Astrocyte of the spinal cord (primary cell): ENCODE results near the gene NOP58.

Experiments used
- DNase-seq: peaks from one replicate; pipeline ENCODE4 v3.0.0; 2011; ENCODE audit warnings: low read depth, low spot score
- H3K4me3 ChIP-seq: 2 replicates; pipeline ENCODE4 v1.5.1; 2011; ENCODE audit warnings: low read depth, mild to moderate bottlenecking, low read length, moderate library complexity
- in situ Hi-C: cut with HindIII; loops from 2 replicates; pipeline ENCODE4 v1.10.0; 2017; ENCODE audit warnings: low sequenced_read_pairs
- TF ChIP-seq, protein P1 (sequence below): IDR thresholded peaks from 2 replicates; pipeline ENCODE4 v1.5.1; 2012; ENCODE audit warnings: low read depth, mild to moderate bottlenecking, low read length, inconsistent platforms

Gene NOP58

DNA sequence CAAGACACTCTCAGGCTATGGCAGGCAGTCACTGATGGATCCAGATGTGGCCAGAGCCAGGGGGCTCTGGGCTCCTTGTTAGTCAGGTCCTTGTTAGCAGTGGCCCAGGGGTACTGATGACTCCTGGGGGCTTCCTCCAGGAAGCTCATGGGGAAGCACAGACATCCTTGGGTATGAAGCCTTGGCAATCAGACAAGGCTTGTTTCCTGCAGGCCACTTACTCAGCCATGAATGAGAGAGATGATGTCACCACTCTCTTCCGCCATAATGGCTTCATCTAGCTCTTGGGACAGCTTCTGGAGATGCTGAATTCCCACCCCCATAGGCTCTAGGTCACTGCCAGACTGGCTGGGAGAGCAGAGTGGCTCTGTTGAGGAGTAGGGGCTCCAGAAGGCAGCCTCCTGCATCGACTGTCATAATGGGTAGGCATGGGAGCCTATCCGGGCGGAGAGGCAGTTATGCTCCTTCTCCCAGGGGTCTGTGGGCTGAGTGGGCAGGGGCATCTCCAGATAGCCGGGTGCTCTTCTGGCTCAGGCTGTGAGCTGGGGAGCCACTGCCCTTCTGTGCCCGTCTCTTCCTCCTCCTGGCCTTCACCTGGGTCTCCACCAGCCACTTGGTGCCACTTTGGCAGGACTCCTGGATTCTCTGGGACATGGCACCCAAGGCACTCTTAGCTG is 70.4 kb downstream of the NOP58 start:
- peak; percentile 27 for DNase-seq
- TF ChIP-seq, protein P1, sequence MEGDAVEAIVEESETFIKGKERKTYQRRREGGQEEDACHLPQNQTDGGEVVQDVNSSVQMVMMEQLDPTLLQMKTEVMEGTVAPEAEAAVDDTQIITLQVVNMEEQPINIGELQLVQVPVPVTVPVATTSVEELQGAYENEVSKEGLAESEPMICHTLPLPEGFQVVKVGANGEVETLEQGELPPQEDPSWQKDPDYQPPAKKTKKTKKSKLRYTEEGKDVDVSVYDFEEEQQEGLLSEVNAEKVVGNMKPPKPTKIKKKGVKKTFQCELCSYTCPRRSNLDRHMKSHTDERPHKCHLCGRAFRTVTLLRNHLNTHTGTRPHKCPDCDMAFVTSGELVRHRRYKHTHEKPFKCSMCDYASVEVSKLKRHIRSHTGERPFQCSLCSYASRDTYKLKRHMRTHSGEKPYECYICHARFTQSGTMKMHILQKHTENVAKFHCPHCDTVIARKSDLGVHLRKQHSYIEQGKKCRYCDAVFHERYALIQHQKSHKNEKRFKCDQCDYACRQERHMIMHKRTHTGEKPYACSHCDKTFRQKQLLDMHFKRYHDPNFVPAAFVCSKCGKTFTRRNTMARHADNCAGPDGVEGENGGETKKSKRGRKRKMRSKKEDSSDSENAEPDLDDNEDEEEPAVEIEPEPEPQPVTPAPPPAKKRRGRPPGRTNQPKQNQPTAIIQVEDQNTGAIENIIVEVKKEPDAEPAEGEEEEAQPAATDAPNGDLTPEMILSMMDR = no peak
- in situ Hi-C loops = no loop called here
- H3K4me3 ChIP-seq = no peak overlapping the region

DNA sequence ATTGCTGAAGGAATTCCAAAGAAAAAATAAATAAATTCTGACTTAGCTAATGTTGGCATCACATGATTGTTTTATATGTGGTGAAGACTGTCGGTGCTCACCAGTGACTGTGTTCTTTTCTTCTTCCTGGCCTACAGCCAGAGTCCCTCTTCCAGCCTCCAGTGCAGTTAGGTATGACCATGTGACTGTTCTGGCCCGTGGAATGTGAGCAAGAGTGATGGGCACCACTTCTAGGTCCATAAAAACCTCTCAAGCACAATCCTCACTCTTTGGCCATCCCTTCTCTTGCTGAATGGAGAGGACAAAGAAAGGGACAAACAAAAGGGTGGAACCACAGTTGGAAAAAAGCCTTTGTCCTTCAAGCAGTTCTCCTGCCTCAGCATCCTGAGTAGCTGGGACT is 71.6 kb downstream of the NOP58 start:
- no peak overlapping the region for H3K4me3 ChIP-seq
- in situ Hi-C loops = no loop called here
- no peak for DNase-seq
- TF ChIP-seq, protein P1 = no peak

GRCh38 chr2:202337706-202338346 is 72.3 kb downstream of the NOP58 start:
- TF ChIP-seq, protein P1 = no peak
- H3K4me3 ChIP-seq = no peak overlapping the region
- no peak for DNase-seq
- in situ Hi-C loops = no loop called here

GRCh38 chr2:202339071-202339870 is 73.7 kb downstream of the NOP58 start:
- H3K4me3 ChIP-seq = no peak overlapping the region
- in situ Hi-C loops = no loop called here
- TF ChIP-seq, protein P1 = no peak
- peak; percentile 62 for DNase-seq

DNA sequence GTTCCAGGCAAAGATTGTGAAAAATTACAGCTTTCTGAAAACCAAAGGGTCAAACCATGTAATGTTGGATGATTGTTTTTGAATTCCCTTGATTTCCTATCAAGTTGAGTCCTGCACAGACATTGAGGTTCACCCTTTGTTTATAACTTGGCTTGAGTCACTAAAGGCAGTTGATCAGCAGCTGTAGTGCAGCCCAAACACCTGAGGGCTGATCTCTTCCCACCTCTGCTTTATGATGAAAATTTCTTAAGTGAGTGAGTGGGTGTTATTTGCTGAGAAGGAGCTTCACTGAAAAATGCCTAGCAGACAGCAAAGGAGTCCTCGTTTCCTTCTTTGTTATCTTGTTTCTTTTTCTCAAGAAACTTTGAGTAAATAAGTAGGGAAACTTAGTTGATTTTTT is 78.6 kb downstream of the NOP58 start:
- TF ChIP-seq, protein P1 = no peak
- DNase-seq = no peak
- in situ Hi-C loops = no loop called here
- no peak overlapping the region for H3K4me3 ChIP-seq

DNA sequence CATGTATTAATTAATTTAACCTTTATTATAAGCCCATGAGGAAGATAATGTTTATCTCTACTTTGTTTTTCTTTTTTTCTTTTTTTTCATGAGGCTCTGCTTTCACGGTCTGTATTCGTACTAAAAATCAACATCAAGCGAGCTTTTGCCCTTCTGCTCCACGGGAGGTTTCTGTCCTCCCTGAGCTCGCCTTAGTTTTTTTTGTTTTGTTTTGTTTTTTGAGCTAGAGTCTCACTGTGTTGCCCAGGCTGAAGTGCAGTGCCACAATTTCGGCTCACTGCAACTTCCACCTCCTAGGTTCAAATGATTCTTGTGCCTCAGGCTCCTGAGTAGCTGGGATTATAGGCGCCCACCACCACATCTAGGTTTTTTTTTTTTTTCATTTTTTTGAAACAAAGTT is 80.6 kb downstream of the NOP58 start:
- H3K4me3 ChIP-seq = no peak overlapping the region
- in situ Hi-C loops = no loop called here
- TF ChIP-seq, protein P1 = no peak
- DNase-seq = no peak
